DMS 273 treated with DMSO at 0.1 percent for 48 hours (cell line): ENCODE data around the gene ZNF558.

ENCODE experiments used
- DNase-seq: peaks from one replicate; lab custom pipeline; 2025; lab: John Stamatoyannopoulos, UW

ZNF558 gene

GRCh38 chr19:8832132-8833021 lies at the start of gene ZNF558, which contains the start of gene MBD3L1:
Gene ZNF558 (minus strand): TSS chr19:8832304. CDS start chr19:8822659, 9,645 bp downstream.
Gene MBD3L1 (plus strand): TSS chr19:8832377. CDS start chr19:8842679, 10,302 bp downstream.
- peak; percentile 94 for DNase-seq

- DNase-seq, result no peak
Observed at GRCh38 chr19:8881512-8881911, 49.4 kb upstream of the ZNF558 start.

GRCh38 chr19:8880868-8881488 lies 48.9 kb upstream of the ZNF558 start:
- DNase-seq, result no peak

- DNase-seq, result no peak
Observed at GRCh38 chr19:8877854-8878705, 46.0 kb upstream of the ZNF558 start.

- DNase-seq, result no peak
Observed at GRCh38 chr19:8866344-8866743, 34.2 kb upstream of the ZNF558 start.

- no peak for DNase-seq
Observed at GRCh38 chr19:8858260-8858659, 26.2 kb upstream of the ZNF558 start.

GRCh38 chr19:8850488-8850887 lies 18.4 kb upstream of the ZNF558 start:
- DNase-seq, result no peak

- DNase-seq, result no peak
Observed at GRCh38 chr19:8849232-8849631, 17.1 kb upstream of the ZNF558 start.

- no peak for DNase-seq
Observed at GRCh38 chr19:8846819-8847218, 14.7 kb upstream of the ZNF558 start.

GRCh38 chr19:8840708-8841107 lies 8.6 kb upstream of the ZNF558 start:
- DNase-seq, result no peak

- DNase-seq, result no peak
Observed at GRCh38 chr19:8835877-8836276, 3.8 kb upstream of the ZNF558 start.

GRCh38 chr19:8835446-8835845 lies 3.3 kb upstream of the ZNF558 start:
- DNase-seq, result no peak

GRCh38 chr19:8831832-8832131 lies 322 bp downstream of the ZNF558 start:
- DNase-seq, result no peak

GRCh38 chr19:8831373-8831772 lies 731 bp downstream of the ZNF558 start:
- no peak for DNase-seq

- DNase-seq, result no peak
Observed at GRCh38 chr19:8827277-8827676, 4.8 kb downstream of the ZNF558 start.

GRCh38 chr19:8826371-8826770 lies 5.7 kb downstream of the ZNF558 start:
- DNase-seq, result no peak

- DNase-seq, result no peak
Observed at GRCh38 chr19:8821748-8822241, 10.3 kb downstream of the ZNF558 start.

- no peak for DNase-seq
Observed at GRCh38 chr19:8820234-8820633, 11.9 kb downstream of the ZNF558 start.

GRCh38 chr19:8815780-8816179 lies 16.3 kb downstream of the ZNF558 start:
- DNase-seq, result no peak

- no peak for DNase-seq
Observed at GRCh38 chr19:8814176-8814575, 17.9 kb downstream of the ZNF558 start.

GRCh38 chr19:8811315-8812172 lies 20.6 kb downstream of the ZNF558 start:
- no peak for DNase-seq
